NCI-H446 treated with DMSO at 0.1 percent for 48 hours (cell line): ENCODE measurements around the gene FCRL6.

Experiments used
- DNase-seq: peaks from one replicate; lab custom pipeline; 2025; lab: John Stamatoyannopoulos, UW

The FCRL6 gene

DNA sequence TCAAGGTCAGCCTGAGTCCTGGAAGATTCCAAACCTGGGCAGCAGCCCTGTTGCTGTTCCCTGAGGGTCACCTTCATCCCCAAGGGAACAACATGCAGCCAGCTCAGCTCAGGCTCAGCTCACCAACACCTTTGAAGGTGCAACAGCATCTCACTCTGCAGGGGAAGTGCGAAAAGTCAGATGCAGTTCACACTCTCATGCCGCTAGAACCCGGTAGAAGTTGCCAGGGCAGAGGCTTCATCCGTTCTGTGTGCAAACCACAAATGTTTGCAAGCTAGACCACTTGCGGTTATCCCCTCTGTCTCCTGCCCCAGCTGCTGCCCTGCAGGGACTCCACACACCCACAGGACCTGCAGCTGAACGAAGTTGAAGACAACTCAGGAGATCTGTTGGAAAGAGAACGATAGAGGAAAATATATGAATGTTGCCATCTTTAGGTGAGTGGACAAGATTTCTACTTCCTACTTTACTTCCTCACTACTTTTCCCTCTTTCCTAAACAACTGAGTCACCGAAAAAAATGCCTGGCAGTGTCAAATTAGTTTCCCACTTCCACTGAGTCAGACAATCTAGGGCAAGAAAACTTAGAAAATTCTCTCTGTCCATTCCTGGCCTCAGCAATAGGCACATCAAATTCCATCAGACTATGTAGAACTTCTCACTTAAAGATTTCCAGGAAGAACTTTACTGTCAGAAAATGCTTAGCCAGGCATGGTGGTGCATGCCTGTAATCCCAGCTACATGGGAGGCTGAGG is 1.8 kb upstream of the FCRL6 start:
- DNase-seq: no peak

- no peak for DNase-seq
Measured at GRCh38 chr1:159803956-159804689, 2.0 kb downstream of the FCRL6 start.

GRCh38 chr1:159804924-159805323 is 2.8 kb downstream of the FCRL6 start:
- no peak for DNase-seq

GRCh38 chr1:159815926-159816325 is 13.8 kb downstream of the FCRL6 start:
- no peak for DNase-seq

- no peak for DNase-seq
Measured at GRCh38 chr1:159817276-159818041, 15.3 kb downstream of the FCRL6 start.

GRCh38 chr1:159821171-159821867 is 19.2 kb downstream of the FCRL6 start:
- DNase-seq: no peak

DNA sequence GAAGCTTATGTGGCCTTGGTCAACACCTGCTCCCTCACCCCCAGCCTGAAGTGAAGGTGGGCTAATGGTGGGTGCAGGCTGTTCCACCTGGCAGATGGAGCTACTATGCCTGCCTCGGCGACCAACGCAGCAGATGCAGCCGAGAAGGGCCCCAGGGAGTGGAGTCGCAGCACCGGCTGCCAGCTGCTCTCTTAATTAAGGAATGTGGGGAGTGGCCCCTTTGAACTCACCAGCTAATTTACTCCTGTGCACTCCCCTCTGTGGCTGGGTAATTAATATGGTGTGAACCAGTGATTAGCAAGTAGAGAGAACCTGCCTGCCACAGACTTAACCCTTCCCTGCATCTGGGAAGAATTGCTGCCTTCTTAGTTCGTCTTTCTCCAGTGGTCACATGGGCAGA is 21.2 kb downstream of the FCRL6 start:
- no peak for DNase-seq

DNA sequence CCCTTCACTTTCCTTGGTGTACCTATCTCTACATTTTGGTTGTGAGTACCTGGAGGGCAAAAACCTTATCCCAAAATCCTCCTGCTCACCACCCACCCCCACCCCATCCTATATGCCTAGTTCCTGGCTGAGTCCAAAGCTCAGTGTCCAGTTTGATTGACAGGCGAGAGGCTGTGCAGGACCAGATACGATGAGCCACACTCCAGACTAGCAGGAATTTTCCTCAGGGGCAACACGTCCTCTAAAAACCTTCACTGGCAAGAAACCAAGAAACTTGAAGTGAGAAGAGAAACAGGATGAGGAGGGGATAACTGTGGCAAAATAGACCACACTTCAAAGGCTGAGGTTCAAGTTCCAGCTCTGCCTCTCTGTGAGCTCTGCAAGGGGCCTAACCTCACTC is 23.4 kb downstream of the FCRL6 start:
- DNase-seq: no peak

DNA sequence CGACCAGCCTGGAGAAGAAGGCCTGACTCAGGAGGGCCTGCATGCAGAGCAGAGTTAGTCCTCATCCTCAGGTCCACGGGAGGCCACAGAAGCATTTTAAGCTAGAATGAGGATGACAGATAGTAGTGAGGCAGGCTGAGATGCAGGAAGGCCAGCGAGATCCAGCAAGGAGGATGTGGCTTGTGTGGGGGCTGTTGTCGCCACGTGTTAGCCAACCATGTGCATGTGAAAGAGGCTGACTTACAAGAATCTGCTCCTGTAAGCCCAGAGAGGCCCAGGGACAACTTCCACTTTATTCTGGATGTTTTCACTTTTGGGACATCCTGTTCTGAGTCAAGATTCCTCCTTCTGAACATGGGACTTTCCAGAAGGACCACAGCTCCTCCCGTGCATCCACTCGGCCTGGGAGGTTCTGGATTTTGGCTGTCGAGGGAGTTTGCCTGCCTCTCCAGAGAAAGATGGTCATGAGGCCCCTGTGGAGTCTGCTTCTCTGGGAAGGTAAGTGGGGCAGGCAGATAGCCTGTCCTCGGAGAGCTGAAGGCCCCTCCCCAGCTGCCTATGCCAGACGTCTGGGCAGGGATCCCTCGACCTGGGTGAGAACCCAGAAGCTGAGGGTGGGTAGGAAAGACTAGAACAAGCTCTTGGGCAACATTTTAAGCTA is 24.4 kb downstream of the FCRL6 start, which contains the start of gene SLAMF8:
TSS of gene SLAMF8 (plus strand) at position 433 of the 661 bp plus-strand sequence. CDS start at position 459, 26 bp downstream.
- no peak for DNase-seq

GRCh38 chr1:159827102-159827490 is 24.9 kb downstream of the FCRL6 start:
- no peak for DNase-seq

DNA sequence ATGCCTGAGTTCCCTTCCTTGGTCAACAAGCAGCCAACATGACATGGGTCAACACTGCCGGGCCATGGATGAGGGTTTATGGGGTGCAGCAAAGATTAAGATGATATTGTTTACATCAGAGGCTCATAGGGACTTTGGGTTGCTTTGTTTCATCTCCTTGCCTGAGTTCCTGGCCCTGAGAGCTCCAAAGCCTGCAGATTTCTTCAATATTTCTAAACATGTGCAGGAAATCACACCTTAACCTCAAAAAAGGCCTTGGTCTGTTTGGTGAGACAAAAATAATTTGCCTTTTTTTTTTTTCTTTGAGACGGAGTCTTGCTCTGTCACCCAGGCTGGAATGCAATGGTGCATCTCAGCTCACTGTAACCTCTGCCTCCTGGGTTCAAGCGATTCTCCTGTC is 25.4 kb downstream of the FCRL6 start:
- no peak for DNase-seq

DNA sequence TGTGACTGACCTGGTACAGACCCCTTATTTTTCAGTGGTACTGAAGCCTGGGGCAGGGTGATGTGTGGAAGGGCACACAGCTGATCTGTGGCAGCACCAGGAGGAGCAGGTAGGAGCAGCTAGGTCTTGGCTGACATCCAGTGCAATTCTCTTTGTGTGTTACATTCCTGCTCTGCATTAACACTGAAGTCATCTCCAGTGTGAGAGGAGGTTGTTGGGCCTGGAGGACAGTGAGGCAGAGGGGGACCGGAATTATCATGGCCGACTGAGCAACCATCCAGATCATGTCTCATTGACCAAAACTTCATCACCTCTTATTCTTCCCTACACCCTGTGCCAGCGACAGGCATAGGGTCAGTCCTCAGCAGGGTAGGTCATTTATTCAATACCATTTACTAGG is 26.0 kb downstream of the FCRL6 start:
- no peak for DNase-seq

- no peak for DNase-seq
Measured at GRCh38 chr1:159828581-159829272, 26.6 kb downstream of the FCRL6 start.

GRCh38 chr1:159829273-159829634 is 27.1 kb downstream of the FCRL6 start:
- DNase-seq: no peak

GRCh38 chr1:159829822-159830465 is 27.8 kb downstream of the FCRL6 start:
- DNase-seq: peak; percentile 39

GRCh38 chr1:159830722-159831121 is 28.6 kb downstream of the FCRL6 start:
- no peak for DNase-seq

DNA sequence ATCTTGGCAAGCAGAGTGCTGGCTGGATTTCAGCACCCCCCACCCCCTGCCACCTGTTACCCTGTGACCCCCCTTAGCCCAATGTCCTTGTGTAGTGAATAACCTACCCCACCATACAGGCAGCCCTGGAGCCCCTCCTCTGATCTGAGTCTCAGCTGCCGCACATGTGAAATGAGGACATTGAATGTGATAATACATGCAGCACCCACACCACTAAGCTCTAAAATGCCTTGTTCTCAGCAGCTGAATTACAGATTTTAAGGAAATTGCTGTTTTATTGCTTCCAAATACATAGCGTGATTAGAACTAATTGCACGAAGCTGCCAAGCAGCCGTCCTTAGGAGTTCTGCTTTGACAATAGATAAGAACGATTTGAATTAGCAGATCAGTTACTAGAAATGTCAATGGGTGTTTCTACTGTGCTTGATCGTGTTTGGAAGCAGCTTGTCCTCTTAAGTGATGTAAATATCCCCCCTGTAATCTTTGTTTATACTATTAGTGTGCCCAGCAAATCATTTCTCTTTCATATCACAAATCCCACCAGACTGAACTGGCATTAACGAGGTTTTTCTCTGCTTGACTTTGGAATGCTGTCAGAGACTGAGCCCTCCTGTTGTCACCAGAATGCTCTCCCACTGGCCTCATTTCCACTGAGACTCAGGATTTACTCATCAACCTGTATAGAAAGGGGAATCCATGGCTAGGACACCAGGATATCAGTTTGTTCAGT is 29.4 kb downstream of the FCRL6 start:
- no peak for DNase-seq

GRCh38 chr1:159832309-159832708 is 30.1 kb downstream of the FCRL6 start:
- DNase-seq: no peak

DNA sequence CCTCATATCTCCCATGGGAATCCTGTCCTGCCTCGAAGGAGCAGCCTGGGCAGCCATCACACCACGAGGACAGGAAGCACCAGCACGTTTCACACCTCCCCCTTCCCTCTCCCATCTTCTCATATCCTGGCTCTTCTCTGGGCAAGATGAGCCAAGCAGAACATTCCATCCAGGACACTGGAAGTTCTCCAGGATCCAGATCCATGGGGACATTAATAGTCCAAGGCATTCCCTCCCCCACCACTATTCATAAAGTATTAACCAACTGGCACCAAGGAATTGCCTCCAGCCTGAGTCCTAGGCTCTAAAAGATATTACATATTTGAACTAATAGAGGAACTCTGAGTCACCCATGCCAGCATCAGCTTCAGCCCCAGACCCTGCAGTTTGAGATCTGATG is 33.2 kb downstream of the FCRL6 start:
- no peak for DNase-seq
